Stomach (tissue), 9 donors: ENCODE measurements around the gene MAGI2. TPM values are rescaled to one million over a fixed set of nuclear protein-coding genes. Genes with fewer than 3 reads are reported as not detected.

ENCODE experiments used
- DNase-seq, 2 donors: peaks; one replicate each; pipeline versions ENCODE4 v3.0.0 to v3.0.0-alpha.2; 2013 to 2019
- H3K27ac ChIP-seq, 5 donors: fragments of 200-600 bp in 4 of 5; sonication (generic) in 4 of 5; one replicate each; pipeline ENCODE4 v1.5.1; 2013 to 2019; ENCODE audit warnings: mild to moderate bottlenecking in 1 of 5, moderate library complexity in 1 of 5
- H3K27me3 ChIP-seq, 3 donors: fragments of 200-600 bp; sonication (generic); one replicate each; pipeline ENCODE4 v1.5.1; 2017 to 2019; ENCODE audit warnings: mixed run types in 1 of 3
- H3K36me3 ChIP-seq, 4 donors: fragments of 200-600 bp; sonication (generic); 1 replicate in 3 of 4; 2 replicates in 1 of 4; pipeline ENCODE4 v1.5.1; 2016 to 2019
- H3K4me1 ChIP-seq, 4 donors: fragments of 200-600 bp; sonication (generic); one replicate each; pipeline ENCODE4 v1.5.1; 2016 to 2019
- H3K4me3 ChIP-seq, 4 donors: fragments of 200-600 bp; sonication (generic) in 3 of 4; one replicate each; pipeline ENCODE4 v1.5.1; 2016 to 2019; ENCODE audit warnings: mild to moderate bottlenecking in 1 of 4
- H3K9me3 ChIP-seq, 4 donors: fragments of 200-600 bp; sonication (generic); one replicate each; pipeline ENCODE4 v1.5.1; 2016 to 2019
- EP300 ChIP-seq: sonication (generic); formaldehyde crosslinking; IDR thresholded peaks from one replicate; pipeline ENCODE4 v1.6.1; 2017; ENCODE audit warnings: antibody characterized with exemption
- POLR2A ChIP-seq, 4 donors: fragments of 450-650 bp; IDR thresholded peaks; one replicate each; pipeline ENCODE4 v1.6.1; 2016; ENCODE audit warnings: antibody characterized with exemption in 4 of 4, control low read depth in 2 of 4, mild to moderate bottlenecking in 1 of 4, moderate library complexity in 1 of 4
- POLR2AphosphoS5 ChIP-seq, 3 donors: sonication (generic); formaldehyde crosslinking; IDR thresholded peaks; one replicate each; pipeline ENCODE4 v1.6.1; 2016; ENCODE audit warnings: antibody characterized with exemption in 3 of 3
- WGBS, 5 donors: extraction: QIAGEN DNeasy Blood & Tissue Kit in 3 of 5; methylation state at CpG; one replicate each; pipeline versions ENCODE4 v1.1.5 to v1.1.7; 2013 to 2018; 5-methylcytosine and 5-hydroxymethylcytosine counted together
- intact Hi-C: fragments of 100-400 bp; cut with DNase I; formaldehyde crosslinking; loops from one replicate; pipeline ENCODE4 v1.15.1; 2023; ENCODE audit warnings: low total_unique reads
- polyA plus RNA-seq, 3 donors: library from polyadenylated mRNA; stranded (reverse); fragments of 200-250 nt; gene quantifications; one replicate each; pipeline ENCODE4 v1.2.3, GENCODE V29; 2013
- total RNA-seq, 5 donors: library from RNA; depleted of rRNA; stranded (reverse); fragments of >200 nt; gene quantifications; one replicate each; pipeline versions ENCODE4 v1.1.0 to v1.2.3, GENCODE V29; 2014 to 2016
- TF ChIP-seq, protein P1 (sequence below), 7 experiments: fragments of 450-650 bp in 4 of 7; fragments of 200-600 bp in 3 of 7; sonication (generic) in 3 of 7; IDR thresholded peaks; one replicate each; pipeline ENCODE4 v1.5.1; 2016 to 2019; ENCODE audit warnings: antibody characterized with exemption in 7 of 7, control low read depth in 2 of 7, mild to moderate bottlenecking in 1 of 7
- donor health status: healthy with polysubstance abuse.
- donor health status: Bipolar disorder and iron deficiency.
- donor health status: healthy.

Gene MAGI2
- total and polyA plus RNA-seq, 8 donors: 0.92 to 53.9 (median 5.8) TPM

DNA sequence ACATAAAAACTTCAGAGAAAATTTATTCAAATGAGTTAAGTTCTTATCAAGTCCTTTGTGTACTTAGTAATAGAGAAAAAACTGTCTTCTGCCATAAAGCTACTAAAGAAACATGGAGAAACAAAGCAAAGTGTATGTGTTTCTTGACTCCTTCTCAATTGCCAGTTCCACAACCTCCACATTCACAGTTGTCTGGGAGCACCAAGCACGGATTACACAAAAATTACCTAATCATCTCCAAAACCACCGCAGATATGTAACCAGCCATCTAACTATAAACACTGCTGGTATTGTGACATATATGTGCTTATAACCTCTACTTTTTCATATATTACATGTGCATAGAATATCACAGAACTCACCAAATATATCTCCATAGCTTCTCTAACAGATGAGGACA lies 23.1 kb downstream of the MAGI2 start:
- no peak overlapping the region for H3K4me3 ChIP-seq

DNA sequence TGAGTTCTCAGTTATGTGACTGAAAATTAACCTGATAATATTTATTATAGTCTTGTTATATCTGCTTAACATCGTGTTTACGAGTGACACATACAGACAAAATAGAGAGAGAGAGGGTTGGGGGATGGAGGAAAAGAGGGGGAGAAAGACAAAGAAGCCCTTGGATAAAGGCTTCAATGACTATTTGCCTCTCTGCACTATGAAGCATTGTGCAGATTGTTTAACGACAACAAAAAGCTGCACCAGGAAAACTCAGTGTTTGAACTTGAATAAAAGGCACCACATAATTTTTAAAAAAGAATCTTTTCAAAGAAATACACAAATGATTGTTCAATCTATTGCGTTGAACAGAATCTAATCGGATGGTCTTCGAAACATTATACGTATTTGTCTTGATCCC lies 27.8 kb downstream of the MAGI2 start:
- Histone ChIP-seq H3K4me3 (no peak overlapping the region), H3K4me1 (no peaks in the 10 kb centered on the region), H3K27me3 (no peaks in the 10 kb centered on the region), H3K27ac (no peak overlapping the region), H3K9me3 (no peaks in the 10 kb centered on the region), H3K36me3 (no peaks in the 10 kb centered on the region)
- WGBS, 5 donors: 74 to 83% (median 75%) methylated on average over 7 of the region's 7 CpGs
- no peak for TF ChIP-seq EP300
- TF ChIP-seq POLR2AphosphoS5 (IDR thresholded peaks at IDR 0.05): no peak
- TF ChIP-seq, protein P1, sequence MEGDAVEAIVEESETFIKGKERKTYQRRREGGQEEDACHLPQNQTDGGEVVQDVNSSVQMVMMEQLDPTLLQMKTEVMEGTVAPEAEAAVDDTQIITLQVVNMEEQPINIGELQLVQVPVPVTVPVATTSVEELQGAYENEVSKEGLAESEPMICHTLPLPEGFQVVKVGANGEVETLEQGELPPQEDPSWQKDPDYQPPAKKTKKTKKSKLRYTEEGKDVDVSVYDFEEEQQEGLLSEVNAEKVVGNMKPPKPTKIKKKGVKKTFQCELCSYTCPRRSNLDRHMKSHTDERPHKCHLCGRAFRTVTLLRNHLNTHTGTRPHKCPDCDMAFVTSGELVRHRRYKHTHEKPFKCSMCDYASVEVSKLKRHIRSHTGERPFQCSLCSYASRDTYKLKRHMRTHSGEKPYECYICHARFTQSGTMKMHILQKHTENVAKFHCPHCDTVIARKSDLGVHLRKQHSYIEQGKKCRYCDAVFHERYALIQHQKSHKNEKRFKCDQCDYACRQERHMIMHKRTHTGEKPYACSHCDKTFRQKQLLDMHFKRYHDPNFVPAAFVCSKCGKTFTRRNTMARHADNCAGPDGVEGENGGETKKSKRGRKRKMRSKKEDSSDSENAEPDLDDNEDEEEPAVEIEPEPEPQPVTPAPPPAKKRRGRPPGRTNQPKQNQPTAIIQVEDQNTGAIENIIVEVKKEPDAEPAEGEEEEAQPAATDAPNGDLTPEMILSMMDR (IDR thresholded peaks at IDR 0.05): no peak
- no peak for TF ChIP-seq POLR2A (IDR thresholded peaks at IDR 0.05)
- intact Hi-C loops: no loop called here
- DNase-seq: no peak

More for the DNA sequence above, 23.1 kb downstream of the MAGI2 start:
- WGBS, 5 donors: 83 to 93% (median 86%) methylated on average over 2 of the region's 2 CpGs
- DNase-seq: no peak
- no peaks in the 10 kb centered on the region for H3K4me1 ChIP-seq
- intact Hi-C loops: no loop called here
- no peak for TF ChIP-seq EP300
- TF ChIP-seq, protein P1 (IDR thresholded peaks at IDR 0.05): no peak
- TF ChIP-seq POLR2A (IDR thresholded peaks at IDR 0.05): no peak
- TF ChIP-seq POLR2AphosphoS5 (IDR thresholded peaks at IDR 0.05): no peak
- no peak overlapping the region for H3K27ac ChIP-seq
- H3K9me3 ChIP-seq: no peaks in the 10 kb centered on the region
- H3K27me3 ChIP-seq: no peaks in the 10 kb centered on the region
- H3K36me3 ChIP-seq: no peaks in the 10 kb centered on the region

DNA sequence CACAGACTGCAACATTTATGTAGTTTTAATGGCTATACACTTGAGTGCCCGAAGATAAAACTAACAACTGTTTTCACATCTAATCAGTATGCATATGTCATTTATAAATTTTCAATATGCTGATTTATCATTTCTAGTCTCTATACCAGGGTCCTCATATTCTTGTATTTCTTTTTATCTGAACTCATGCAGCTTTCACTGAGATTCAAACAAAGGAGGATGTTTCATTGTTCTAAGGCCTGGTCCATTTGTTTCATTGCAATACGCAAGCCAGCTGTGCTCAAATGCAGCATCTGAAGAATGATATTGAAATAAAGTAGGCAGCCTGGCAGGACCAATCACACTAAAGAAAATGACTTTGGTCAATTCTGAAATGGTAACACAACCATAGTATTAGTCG lies 31.7 kb downstream of the MAGI2 start:
- 89 to 94% (median 91%) methylated on average over 3 of the region's 3 CpGs for WGBS, 5 donors
- Histone ChIP-seq H3K4me3 (no peak overlapping the region), H3K4me1 (no peaks in the 10 kb centered on the region), H3K9me3 (no peaks in the 10 kb centered on the region), H3K36me3 (no peaks in the 10 kb centered on the region), H3K27me3 (no peaks in the 10 kb centered on the region), H3K27ac (no peak overlapping the region)
- DNase-seq: no peak
- intact Hi-C loops: no loop called here
- TF ChIP-seq POLR2AphosphoS5 (IDR thresholded peaks at IDR 0.05) (no peak), POLR2A (IDR thresholded peaks at IDR 0.05) (no peak), EP300 (no peak)
- TF ChIP-seq, protein P1 (IDR thresholded peaks at IDR 0.05): no peak

DNA sequence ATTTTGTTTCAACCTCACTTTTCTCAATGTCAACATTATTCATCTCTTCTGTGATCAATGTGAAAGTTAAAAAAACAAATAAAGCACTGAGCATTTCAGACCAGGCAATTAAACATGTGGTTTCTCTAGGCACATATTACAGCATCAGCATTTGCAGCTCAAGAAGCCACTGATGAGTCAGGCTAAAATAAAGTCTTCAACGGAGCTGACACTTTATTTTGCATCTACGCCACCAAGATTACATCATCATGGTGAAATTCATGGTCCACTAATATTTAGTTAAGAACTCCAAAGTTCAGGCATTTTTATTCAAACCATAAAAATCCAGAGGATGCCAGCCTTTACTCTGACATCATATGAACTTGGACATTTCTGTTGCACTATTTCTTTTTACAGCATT lies 33.0 kb downstream of the MAGI2 start:
- Histone ChIP-seq H3K9me3 (no peaks in the 10 kb centered on the region), H3K27ac (no peak overlapping the region), H3K27me3 (no peaks in the 10 kb centered on the region), H3K4me1 (no peaks in the 10 kb centered on the region), H3K4me3 (no peak overlapping the region), H3K36me3 (no peaks in the 10 kb centered on the region)
- no peak for TF ChIP-seq POLR2AphosphoS5 (IDR thresholded peaks at IDR 0.05)
- TF ChIP-seq EP300: no peak
- TF ChIP-seq POLR2A (IDR thresholded peaks at IDR 0.05): no peak
- TF ChIP-seq, protein P1 (IDR thresholded peaks at IDR 0.05): no peak
- DNase-seq: peak in 1 of 2 donors; percentile 16
- intact Hi-C loops: no loop called here
- 42 to 58% (median 51%) methylated on average over 2 of the region's 2 CpGs for WGBS, 5 donors
